NB4 (cell line): ENCODE data around the gene CYP4B1.

Experiments
- MAX ChIP-seq: IDR thresholded peaks from 2 replicates; pipeline ENCODE4 v1.6.1; 2011; ENCODE audit warnings: low read depth, low read length
- POLR2A ChIP-seq: IDR thresholded peaks from 2 replicates; pipeline ENCODE4 v1.6.1; 2011; ENCODE audit warnings: mild to moderate bottlenecking; ENCODE audit not compliant: insufficient read length; ENCODE audit errors: extremely low read depth
- TF ChIP-seq, protein P1 (sequence below): IDR thresholded peaks from one replicate; pipeline ENCODE4 v1.5.1; 2012; ENCODE audit warnings: low read depth, low read length

DNA sequence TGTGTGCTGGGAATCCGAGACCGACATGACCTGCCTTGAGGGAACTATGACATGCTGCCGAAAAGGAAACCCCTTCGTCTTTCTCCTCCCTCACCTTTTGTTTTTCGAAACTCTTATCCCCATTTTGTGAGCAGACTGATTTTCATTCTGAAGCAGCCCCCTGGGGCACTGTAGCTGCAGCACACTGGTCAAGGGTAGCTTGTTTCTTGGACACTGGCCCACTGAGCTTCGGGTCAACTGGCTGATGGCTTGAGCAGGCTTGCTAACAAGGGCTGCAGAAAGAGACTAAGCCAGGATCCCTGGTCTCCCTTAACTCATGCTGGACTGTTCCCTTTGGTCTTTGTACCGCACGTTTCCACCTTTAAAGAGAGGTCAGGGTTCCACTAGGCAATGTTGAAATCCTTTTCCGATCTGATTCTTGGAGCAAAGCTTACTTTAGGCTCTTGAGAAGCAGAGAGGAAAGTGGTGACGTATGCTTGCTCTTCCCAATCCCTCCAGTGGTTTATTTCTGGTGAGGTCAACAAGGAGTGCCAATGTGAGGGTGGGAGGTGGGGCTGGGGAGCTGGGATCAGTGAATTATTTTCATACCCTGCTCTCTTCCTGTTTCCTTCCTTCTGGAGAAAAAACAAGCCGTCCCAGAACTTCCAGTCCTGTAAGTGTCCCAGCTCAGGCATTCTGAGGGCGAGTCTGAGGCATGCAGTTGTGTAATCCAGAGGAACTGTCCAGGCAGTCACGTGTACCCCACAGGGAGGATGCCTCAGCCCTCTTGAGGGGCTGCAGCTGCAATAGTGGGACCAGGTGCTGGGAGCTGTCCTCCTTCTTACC lies 7.6 kb downstream of the CYP4B1 start:
- TF ChIP-seq, protein P1, sequence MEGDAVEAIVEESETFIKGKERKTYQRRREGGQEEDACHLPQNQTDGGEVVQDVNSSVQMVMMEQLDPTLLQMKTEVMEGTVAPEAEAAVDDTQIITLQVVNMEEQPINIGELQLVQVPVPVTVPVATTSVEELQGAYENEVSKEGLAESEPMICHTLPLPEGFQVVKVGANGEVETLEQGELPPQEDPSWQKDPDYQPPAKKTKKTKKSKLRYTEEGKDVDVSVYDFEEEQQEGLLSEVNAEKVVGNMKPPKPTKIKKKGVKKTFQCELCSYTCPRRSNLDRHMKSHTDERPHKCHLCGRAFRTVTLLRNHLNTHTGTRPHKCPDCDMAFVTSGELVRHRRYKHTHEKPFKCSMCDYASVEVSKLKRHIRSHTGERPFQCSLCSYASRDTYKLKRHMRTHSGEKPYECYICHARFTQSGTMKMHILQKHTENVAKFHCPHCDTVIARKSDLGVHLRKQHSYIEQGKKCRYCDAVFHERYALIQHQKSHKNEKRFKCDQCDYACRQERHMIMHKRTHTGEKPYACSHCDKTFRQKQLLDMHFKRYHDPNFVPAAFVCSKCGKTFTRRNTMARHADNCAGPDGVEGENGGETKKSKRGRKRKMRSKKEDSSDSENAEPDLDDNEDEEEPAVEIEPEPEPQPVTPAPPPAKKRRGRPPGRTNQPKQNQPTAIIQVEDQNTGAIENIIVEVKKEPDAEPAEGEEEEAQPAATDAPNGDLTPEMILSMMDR = no peak
- TF ChIP-seq MAX (peak; percentile 67), POLR2A (no peak)
